ENCODE measurements around the gene SAMD1. TPM values are rescaled to one million over a fixed set of nuclear protein-coding genes. Genes with fewer than 3 reads are reported as not detected.
"Not testable (repeated sequence)": the region's sequence is repeated elsewhere in the genome, so short reads cannot be mapped to it uniquely, and the experiment has no call there.

Gene SAMD1
- total RNA-seq, 1 experiment from 2014 or later: 12.9 TPM

DNA sequence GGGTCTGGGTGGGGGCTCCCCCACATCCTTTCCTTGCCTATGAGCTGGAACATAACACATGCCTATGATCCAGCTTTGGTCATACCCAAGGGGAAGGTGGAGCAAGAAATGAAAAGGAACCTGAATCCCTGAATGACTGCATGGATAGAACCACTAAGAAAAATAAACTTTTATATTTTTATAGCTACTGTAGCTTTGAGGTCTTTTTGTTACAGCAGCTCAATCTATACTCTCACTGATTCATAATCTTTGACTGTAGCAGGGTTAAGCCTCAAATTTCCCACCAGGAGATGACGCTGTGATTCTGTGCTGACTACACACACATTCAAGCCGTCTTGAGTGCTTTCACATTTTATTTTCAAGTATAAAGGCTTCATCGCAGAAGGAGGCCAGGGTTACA, 37.5 kb downstream of the SAMD1 start:
- intact Hi-C loops (cut with micrococcal nuclease): no loop called here
- Mint-ChIP-seq H3K4me3 (ENCODE audit: unreplicated experiment) (no peak overlapping the region), H3K9me3 (ENCODE audit: unreplicated experiment) (no peaks in the 10 kb centered on the region), H3K36me3 (ENCODE audit: insufficient read depth, unreplicated experiment) (peaks cover 5% of the 10 kb centered on the region), H3K4me1 (ENCODE audit: insufficient read depth, unreplicated experiment) (peaks cover 4% of the 10 kb centered on the region), H3K27ac (ENCODE audit: low read depth, unreplicated experiment) (no peak overlapping the region), H3K27me3 (ENCODE audit: insufficient read depth, unreplicated experiment) (peaks cover 3% of the 10 kb centered on the region)
- no peak for DNase-seq (ENCODE audit: unreplicated experiment)
- ChIA-PET POLR2A (no interaction called here), CTCF (interaction anchor here (0.6 to 1.2 kb wide), 5 partner anchors 11 to 96 kb away, joined by 3 to 4 read pairs (median 3); no protein-coding TSS in a partner anchor)
- BruUV-seq (replicated peaks): no TSS peak
- no peak for TF ChIP-seq CTCF (IDR thresholded peaks at IDR 0.05; ENCODE audit: unreplicated experiment)

DNA sequence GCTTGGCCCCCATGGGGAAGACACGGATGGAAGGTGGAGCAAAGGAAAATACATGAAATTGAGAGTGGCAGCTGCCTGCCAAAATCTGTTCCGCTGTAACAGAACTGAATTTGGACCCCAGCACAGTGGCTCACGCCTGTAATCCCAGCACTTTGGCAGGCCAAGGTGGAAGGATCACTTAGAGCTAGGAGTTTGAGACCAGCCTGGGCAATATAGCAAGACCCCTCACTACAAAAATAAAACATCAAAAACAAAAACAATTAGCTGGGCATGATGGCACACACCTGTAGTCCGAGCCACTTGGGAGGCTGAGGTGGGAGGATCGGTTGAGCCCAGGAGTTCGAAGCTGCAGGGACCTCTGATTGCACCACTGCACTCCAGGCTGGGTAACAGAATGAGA, 38.1 kb downstream of the SAMD1 start:
- CTCF ChIA-PET: interaction anchor here (0.5 to 1.2 kb wide), 5 partner anchors 9 to 96 kb away, joined by 3 read pairs; no protein-coding TSS in a partner anchor

DNA sequence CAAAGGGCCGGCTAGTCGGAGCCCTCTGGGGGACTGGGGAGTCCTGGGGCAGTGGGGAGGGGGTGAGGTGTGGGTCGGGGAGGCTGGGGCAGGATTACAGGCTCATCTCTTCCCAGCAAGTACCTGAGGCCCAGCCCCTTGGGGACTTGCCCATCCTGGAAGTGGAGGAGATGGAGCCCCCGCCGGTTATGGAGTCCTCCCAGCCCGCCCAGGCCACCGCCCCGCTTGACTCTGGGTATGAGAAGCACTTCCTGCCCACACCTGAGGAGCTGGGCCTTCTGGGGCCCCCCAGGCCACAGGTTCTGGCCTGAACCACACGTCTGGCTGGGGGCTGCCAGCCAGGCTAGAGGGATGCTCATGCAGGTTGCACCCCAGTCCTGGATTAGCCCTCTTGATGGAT, 38.6 kb downstream of the SAMD1 start:
- Mint-ChIP-seq H3K9me3 (ENCODE audit: unreplicated experiment) (no peaks in the 10 kb centered on the region), H3K27me3 (ENCODE audit: insufficient read depth, unreplicated experiment) (no peaks in the 10 kb centered on the region), H3K27ac (ENCODE audit: low read depth, unreplicated experiment) (no peak overlapping the region), H3K4me3 (ENCODE audit: unreplicated experiment) (no peak overlapping the region), H3K4me1 (ENCODE audit: insufficient read depth, unreplicated experiment) (no peaks in the 10 kb centered on the region), H3K36me3 (ENCODE audit: insufficient read depth, unreplicated experiment) (peaks cover 5% of the 10 kb centered on the region)
- intact Hi-C loops (cut with micrococcal nuclease): no loop called here
- no peak for DNase-seq (ENCODE audit: unreplicated experiment)
- POLR2A ChIA-PET: no interaction called here
- CTCF ChIA-PET: interaction anchor here (0.5 to 1.0 kb wide), 3 partner anchors 9 to 47 kb away, joined by 3 read pairs; no protein-coding TSS in a partner anchor
- TF ChIP-seq CTCF (IDR thresholded peaks at IDR 0.05; ENCODE audit: unreplicated experiment): no peak
- no TSS peak for BruUV-seq (replicated peaks)

More for the DNA sequence above, 38.1 kb downstream of the SAMD1 start:
- DNase-seq (ENCODE audit: unreplicated experiment): no peak
- Mint-ChIP-seq H3K4me3 (ENCODE audit: unreplicated experiment) (no peak overlapping the region), H3K9me3 (ENCODE audit: unreplicated experiment) (no peaks in the 10 kb centered on the region), H3K27ac (ENCODE audit: low read depth, unreplicated experiment) (no peak overlapping the region), H3K36me3 (ENCODE audit: insufficient read depth, unreplicated experiment) (peaks cover 5% of the 10 kb centered on the region), H3K27me3 (ENCODE audit: insufficient read depth, unreplicated experiment) (no peaks in the 10 kb centered on the region), H3K4me1 (ENCODE audit: insufficient read depth, unreplicated experiment) (no peaks in the 10 kb centered on the region)
- POLR2A ChIA-PET: no interaction called here
- intact Hi-C loops (cut with micrococcal nuclease): no loop called here
- no peak for TF ChIP-seq CTCF (IDR thresholded peaks at IDR 0.05; ENCODE audit: unreplicated experiment)
- no TSS peak for BruUV-seq (replicated peaks)

DNA sequence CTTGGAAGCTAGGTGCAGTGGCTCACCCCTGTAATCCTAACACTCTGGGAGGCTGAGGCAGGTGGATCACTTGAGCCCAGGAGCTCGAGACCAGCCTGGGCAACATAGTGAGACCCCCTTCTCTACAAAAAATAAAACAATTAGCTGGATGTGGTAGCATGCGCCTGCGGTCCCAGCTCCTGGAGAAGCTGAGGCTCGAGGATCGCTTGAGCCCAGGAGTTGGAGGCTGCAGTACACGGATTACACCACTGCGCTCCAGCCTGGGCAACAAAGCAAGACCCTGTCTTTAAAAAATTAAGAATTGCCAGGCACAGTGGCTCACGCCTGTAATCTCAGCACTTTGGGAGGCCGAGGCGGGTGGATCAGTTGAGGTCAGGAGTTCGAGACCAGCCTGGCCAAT, 39.6 kb downstream of the SAMD1 start:
- BruUV-seq (replicated peaks); intact Hi-C loops (cut with micrococcal nuclease); POLR2A ChIA-PET; H3K36me3 Mint-ChIP-seq (ENCODE audit: insufficient read depth, unreplicated experiment); H3K4me1 Mint-ChIP-seq (ENCODE audit: insufficient read depth, unreplicated experiment); H3K27ac Mint-ChIP-seq (ENCODE audit: low read depth, unreplicated experiment); H3K9me3 Mint-ChIP-seq (ENCODE audit: unreplicated experiment); H3K27me3 Mint-ChIP-seq (ENCODE audit: insufficient read depth, unreplicated experiment); DNase-seq (ENCODE audit: unreplicated experiment); H3K4me3 Mint-ChIP-seq (ENCODE audit: unreplicated experiment): not testable (repeated sequence)
- CTCF ChIA-PET: interaction anchor here (0.8 to 1.0 kb wide), 2 partner anchors 9 to 426 kb away, joined by 3 read pairs; no protein-coding TSS in a partner anchor

DNA sequence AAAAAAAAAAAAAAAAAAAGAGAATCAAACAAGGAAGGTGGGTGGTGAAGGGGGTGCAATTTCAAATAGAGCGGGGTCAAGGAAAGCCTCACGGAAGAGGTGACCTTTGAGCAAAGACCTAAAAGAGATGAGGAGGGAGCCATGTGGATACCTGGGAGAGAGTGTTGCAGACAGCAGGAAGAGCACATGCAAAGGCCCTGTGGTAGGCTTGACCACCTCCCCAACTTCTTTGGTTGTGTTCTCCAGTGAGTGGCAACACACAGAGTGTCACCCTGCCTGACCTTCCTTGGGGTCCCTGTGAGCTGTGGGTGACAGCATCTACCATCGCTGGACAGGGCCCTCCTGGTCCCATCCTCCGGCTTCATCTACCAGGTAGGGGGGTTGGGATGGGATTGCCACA, 40.0 kb downstream of the SAMD1 start:
- intact Hi-C loops (cut with micrococcal nuclease): no loop called here
- Mint-ChIP-seq H3K36me3 (ENCODE audit: insufficient read depth, unreplicated experiment) (peaks cover 5% of the 10 kb centered on the region), H3K9me3 (ENCODE audit: unreplicated experiment) (no peaks in the 10 kb centered on the region), H3K27ac (ENCODE audit: low read depth, unreplicated experiment) (no peak overlapping the region), H3K4me1 (ENCODE audit: insufficient read depth, unreplicated experiment) (no peaks in the 10 kb centered on the region), H3K4me3 (ENCODE audit: unreplicated experiment) (no peak overlapping the region), H3K27me3 (ENCODE audit: insufficient read depth, unreplicated experiment) (no peaks in the 10 kb centered on the region)
- DNase-seq (ENCODE audit: unreplicated experiment): no peak
- POLR2A ChIA-PET: no interaction called here
- no TSS peak for BruUV-seq (replicated peaks)
- CTCF ChIA-PET: interaction anchor here (0.8 kb wide), 1 partner anchor 427 kb away, joined by 3 read pairs; no protein-coding TSS in a partner anchor
- TF ChIP-seq CTCF (IDR thresholded peaks at IDR 0.05; ENCODE audit: unreplicated experiment): no peak

Data from MCF 10A (cell line).